ENCODE results near the gene SLC6A12.

DNA sequence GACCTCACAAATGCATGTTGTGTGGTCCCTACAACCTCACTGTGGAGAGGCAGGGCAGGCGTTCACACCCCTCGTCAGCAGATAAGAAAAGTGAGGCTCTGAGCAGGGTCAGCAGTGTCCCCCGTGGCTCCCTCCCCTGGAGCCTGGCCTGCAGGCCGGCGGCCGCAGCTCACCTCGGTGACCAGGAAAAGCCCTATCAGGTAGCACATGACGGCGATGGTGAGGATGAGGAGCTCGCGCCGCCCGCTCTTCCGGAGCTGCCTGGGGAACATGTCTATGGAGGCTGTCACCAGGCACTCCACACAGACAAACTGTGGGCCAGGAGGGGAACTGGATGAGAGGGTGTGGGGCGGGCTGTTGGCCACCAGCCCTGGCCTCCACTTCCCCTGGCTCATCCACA is 18.0 kb downstream of the SLC6A12 start:
- TF ChIP-seq, protein P1, sequence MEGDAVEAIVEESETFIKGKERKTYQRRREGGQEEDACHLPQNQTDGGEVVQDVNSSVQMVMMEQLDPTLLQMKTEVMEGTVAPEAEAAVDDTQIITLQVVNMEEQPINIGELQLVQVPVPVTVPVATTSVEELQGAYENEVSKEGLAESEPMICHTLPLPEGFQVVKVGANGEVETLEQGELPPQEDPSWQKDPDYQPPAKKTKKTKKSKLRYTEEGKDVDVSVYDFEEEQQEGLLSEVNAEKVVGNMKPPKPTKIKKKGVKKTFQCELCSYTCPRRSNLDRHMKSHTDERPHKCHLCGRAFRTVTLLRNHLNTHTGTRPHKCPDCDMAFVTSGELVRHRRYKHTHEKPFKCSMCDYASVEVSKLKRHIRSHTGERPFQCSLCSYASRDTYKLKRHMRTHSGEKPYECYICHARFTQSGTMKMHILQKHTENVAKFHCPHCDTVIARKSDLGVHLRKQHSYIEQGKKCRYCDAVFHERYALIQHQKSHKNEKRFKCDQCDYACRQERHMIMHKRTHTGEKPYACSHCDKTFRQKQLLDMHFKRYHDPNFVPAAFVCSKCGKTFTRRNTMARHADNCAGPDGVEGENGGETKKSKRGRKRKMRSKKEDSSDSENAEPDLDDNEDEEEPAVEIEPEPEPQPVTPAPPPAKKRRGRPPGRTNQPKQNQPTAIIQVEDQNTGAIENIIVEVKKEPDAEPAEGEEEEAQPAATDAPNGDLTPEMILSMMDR (IDR thresholded peaks at IDR 0.05; ENCODE audit: insufficient read depth, low read length) = no peak
- TF ChIP-seq, protein P2, sequence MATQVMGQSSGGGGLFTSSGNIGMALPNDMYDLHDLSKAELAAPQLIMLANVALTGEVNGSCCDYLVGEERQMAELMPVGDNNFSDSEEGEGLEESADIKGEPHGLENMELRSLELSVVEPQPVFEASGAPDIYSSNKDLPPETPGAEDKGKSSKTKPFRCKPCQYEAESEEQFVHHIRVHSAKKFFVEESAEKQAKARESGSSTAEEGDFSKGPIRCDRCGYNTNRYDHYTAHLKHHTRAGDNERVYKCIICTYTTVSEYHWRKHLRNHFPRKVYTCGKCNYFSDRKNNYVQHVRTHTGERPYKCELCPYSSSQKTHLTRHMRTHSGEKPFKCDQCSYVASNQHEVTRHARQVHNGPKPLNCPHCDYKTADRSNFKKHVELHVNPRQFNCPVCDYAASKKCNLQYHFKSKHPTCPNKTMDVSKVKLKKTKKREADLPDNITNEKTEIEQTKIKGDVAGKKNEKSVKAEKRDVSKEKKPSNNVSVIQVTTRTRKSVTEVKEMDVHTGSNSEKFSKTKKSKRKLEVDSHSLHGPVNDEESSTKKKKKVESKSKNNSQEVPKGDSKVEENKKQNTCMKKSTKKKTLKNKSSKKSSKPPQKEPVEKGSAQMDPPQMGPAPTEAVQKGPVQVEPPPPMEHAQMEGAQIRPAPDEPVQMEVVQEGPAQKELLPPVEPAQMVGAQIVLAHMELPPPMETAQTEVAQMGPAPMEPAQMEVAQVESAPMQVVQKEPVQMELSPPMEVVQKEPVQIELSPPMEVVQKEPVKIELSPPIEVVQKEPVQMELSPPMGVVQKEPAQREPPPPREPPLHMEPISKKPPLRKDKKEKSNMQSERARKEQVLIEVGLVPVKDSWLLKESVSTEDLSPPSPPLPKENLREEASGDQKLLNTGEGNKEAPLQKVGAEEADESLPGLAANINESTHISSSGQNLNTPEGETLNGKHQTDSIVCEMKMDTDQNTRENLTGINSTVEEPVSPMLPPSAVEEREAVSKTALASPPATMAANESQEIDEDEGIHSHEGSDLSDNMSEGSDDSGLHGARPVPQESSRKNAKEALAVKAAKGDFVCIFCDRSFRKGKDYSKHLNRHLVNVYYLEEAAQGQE (IDR thresholded peaks at IDR 0.05; ENCODE audit: insufficient replicate concordance, low read depth) = no peak
- no peak for TF ChIP-seq POLR2AphosphoS5 (IDR thresholded peaks at IDR 0.05; ENCODE audit: low read depth)
- TF ChIP-seq GABPA (IDR thresholded peaks at IDR 0.05; ENCODE audit: low read depth) = no peak
- TF ChIP-seq SPI1 (IDR thresholded peaks at IDR 0.05; ENCODE audit: borderline replicate concordance, low read depth) = no peak

All from HL-60 (cell line).